Measurements from ENCODE around the gene MSI2. TPM values are rescaled to one million over a fixed set of nuclear protein-coding genes. Genes with fewer than 3 reads are reported as not detected.

The MSI2 gene
- total RNA-seq, 1 donor, result 23.2 TPM

DNA sequence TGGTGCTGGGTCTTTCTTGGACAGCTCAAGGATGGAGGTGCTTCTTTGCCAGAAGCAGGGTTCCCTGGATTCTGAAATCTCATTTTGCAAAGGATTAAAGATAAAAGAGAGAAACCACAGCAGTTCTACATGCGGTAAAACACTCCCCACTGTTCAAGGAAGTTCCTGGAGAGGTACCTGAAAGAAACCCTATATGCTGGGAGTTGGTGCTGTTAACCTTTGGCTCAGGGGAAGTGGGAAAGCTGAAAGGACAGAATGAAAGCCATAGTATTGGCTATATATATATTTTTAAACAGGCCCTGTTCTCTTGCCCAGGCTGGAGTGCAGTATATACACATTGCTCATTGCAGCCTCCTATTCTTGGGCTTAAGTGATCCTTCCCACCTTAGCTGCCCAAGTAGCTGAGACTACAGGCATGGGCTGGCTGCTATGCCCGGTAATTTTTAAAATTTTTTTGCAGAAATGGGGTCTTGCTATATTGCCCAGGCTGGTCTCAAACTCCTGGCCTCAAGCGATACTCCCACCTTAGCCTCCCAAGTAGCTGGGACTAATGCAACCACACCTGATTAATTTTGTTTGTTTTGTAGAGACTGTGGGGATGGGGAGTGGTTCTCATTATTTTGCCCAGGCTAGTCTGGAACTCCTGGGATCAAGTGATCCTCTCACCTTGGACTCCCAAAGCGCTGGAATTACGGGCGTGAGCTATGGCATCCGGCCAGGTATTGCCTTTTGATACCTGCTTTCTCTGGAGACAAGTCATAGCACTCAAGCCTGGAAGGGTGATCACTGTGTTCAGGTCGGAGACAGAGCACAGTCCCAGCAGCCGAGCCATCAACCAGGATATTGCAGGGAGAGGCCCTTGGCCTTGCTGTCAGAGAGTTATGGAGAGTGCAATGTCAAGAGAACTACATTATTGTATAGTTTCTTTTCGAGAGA lies 55.2 kb downstream of the MSI2 start:
- H3K4me1 ChIP-seq (ENCODE audit: insufficient read depth, low read length), result no peaks in the 10 kb centered on the region
- no peaks in the 10 kb centered on the region for H4K20me1 ChIP-seq (ENCODE audit: insufficient read depth, low read length)
- TF ChIP-seq, protein P1, sequence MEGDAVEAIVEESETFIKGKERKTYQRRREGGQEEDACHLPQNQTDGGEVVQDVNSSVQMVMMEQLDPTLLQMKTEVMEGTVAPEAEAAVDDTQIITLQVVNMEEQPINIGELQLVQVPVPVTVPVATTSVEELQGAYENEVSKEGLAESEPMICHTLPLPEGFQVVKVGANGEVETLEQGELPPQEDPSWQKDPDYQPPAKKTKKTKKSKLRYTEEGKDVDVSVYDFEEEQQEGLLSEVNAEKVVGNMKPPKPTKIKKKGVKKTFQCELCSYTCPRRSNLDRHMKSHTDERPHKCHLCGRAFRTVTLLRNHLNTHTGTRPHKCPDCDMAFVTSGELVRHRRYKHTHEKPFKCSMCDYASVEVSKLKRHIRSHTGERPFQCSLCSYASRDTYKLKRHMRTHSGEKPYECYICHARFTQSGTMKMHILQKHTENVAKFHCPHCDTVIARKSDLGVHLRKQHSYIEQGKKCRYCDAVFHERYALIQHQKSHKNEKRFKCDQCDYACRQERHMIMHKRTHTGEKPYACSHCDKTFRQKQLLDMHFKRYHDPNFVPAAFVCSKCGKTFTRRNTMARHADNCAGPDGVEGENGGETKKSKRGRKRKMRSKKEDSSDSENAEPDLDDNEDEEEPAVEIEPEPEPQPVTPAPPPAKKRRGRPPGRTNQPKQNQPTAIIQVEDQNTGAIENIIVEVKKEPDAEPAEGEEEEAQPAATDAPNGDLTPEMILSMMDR (IDR thresholded peaks at IDR 0.05; ENCODE audit: extremely low read depth, low read depth, low read length), result no peak
- no peak overlapping the region for H3K4me3 ChIP-seq (ENCODE audit: insufficient read depth, low read length)
- no peaks in the 10 kb centered on the region for H3K36me3 ChIP-seq (ENCODE audit: insufficient read depth, low read length)
- no peak for DNase-seq (ENCODE audit: insufficient read length, low spot score, missing footprints)
- H3K9me3 ChIP-seq (ENCODE audit: low read depth, low read length), result no peaks in the 10 kb centered on the region
- H2AFZ ChIP-seq (ENCODE audit: low read length), result no peak overlapping the region
- no peak overlapping the region for H3K27ac ChIP-seq (ENCODE audit: low read depth, low read length)
- no peak overlapping the region for H3K4me2 ChIP-seq (ENCODE audit: insufficient read depth, low read length)
- H3K79me2 ChIP-seq (ENCODE audit: insufficient read depth, low read length), result no peaks in the 10 kb centered on the region
- H3K27me3 ChIP-seq (ENCODE audit: insufficient read depth, low read length), result no peaks in the 10 kb centered on the region

DNA sequence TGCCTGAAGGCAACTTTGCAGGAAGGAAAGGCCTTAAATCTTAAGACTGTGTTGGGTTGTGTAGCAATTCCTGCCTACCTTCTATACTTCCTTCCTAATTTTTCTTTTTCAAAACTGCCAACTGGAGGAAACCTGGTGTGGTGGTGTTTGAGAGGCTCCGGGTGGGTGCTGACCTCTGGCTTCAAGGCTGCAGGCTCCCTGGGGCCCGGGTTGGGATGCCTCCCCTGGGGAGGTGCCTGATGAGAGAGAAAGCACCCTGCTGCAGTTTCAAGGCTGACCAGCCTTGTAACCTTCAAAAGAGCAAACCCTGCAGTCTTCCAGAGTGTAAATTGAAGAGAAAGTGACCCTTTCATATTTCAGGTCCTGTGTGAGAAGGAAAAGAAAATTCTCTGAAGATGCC lies 55.9 kb downstream of the MSI2 start:
- H3K79me2 ChIP-seq (ENCODE audit: insufficient read depth, low read length), result no peaks in the 10 kb centered on the region
- DNase-seq (ENCODE audit: insufficient read length, low spot score, missing footprints), result no peak

DNA sequence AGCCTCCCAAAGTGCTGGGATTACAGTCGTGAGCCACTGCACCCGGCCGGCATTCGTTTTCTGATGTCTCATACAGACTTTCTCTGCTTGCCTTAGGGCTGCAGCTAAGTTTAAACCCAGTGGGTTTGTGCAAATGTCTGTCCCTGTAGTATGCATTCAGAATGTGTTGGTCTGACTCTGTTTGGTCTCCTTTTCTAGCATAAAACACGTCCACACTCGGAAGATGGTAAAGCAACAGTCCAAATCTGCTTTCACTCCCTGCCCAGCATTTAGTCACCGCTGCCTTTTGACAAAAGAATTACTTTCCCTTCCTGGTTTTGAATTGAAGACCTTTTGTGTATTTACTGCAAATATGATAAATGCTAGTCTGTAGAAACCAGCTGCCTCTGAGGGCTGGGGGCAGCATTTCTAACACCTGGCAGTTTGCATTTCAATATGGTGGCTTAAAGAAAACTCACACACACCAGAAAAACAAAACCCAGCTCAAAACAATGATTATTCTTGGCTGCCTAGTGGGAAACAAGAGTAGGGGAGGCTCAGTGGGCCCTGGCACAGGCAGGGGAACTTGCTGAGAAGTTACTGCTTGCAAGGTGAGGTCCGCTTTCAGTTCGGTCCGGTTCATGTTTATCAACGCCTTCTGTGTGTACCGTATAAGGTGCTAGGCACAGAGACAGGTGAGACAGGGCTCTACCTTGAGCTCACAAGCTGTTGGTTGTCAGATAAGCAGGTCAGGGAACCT lies 56.9 kb downstream of the MSI2 start:
- TF ChIP-seq, protein P1 (IDR thresholded peaks at IDR 0.05; ENCODE audit: extremely low read depth, low read depth, low read length), result no peak
- no peaks in the 10 kb centered on the region for H3K4me1 ChIP-seq (ENCODE audit: insufficient read depth, low read length)
- no peak overlapping the region for H2AFZ ChIP-seq (ENCODE audit: low read length)
- H3K79me2 ChIP-seq (ENCODE audit: insufficient read depth, low read length), result no peaks in the 10 kb centered on the region
- no peak for DNase-seq (ENCODE audit: insufficient read length, low spot score, missing footprints)
- H3K36me3 ChIP-seq (ENCODE audit: insufficient read depth, low read length), result no peaks in the 10 kb centered on the region
- no peaks in the 10 kb centered on the region for H3K9me3 ChIP-seq (ENCODE audit: low read depth, low read length)
- no peaks in the 10 kb centered on the region for H3K27me3 ChIP-seq (ENCODE audit: insufficient read depth, low read length)
- no peak overlapping the region for H3K4me3 ChIP-seq (ENCODE audit: insufficient read depth, low read length)
- no peaks in the 10 kb centered on the region for H4K20me1 ChIP-seq (ENCODE audit: insufficient read depth, low read length)
- H3K27ac ChIP-seq (ENCODE audit: low read depth, low read length), result no peak overlapping the region
- no peak overlapping the region for H3K4me2 ChIP-seq (ENCODE audit: insufficient read depth, low read length)

More for the DNA sequence above, 55.9 kb downstream of the MSI2 start:
- no peaks in the 10 kb centered on the region for H3K9me3 ChIP-seq (ENCODE audit: low read depth, low read length)
- no peaks in the 10 kb centered on the region for H3K27me3 ChIP-seq (ENCODE audit: insufficient read depth, low read length)
- TF ChIP-seq, protein P1 (IDR thresholded peaks at IDR 0.05; ENCODE audit: extremely low read depth, low read depth, low read length), result no peak
- H2AFZ ChIP-seq (ENCODE audit: low read length), result no peak overlapping the region
- no peaks in the 10 kb centered on the region for H4K20me1 ChIP-seq (ENCODE audit: insufficient read depth, low read length)
- H3K36me3 ChIP-seq (ENCODE audit: insufficient read depth, low read length), result no peaks in the 10 kb centered on the region
- H3K4me2 ChIP-seq (ENCODE audit: insufficient read depth, low read length), result no peak overlapping the region
- H3K4me1 ChIP-seq (ENCODE audit: insufficient read depth, low read length), result no peaks in the 10 kb centered on the region
- H3K27ac ChIP-seq (ENCODE audit: low read depth, low read length), result no peak overlapping the region
- no peak overlapping the region for H3K4me3 ChIP-seq (ENCODE audit: insufficient read depth, low read length)
